PC-9 (cell line): ENCODE measurements around the gene BAD.

Experiments used
- CTCF ChIP-seq: fragments of 200-600 bp; sonication (generic); conservative IDR thresholded peaks from 2 replicates; pipeline ENCODE4 v1.6.1; 2017; ENCODE audit warnings: mixed run types, antibody characterized with exemption, mild to moderate bottlenecking, moderate library complexity
- EZH2 ChIP-seq: fragments of 200-600 bp; sonication (generic); IDR thresholded peaks from 2 replicates; pipeline ENCODE4 v1.8.0; 2017; ENCODE audit warnings: antibody characterized with exemption, low read depth

GRCh38 chr11:64234647-64235379 lies 49.7 kb downstream of the BAD start:
- TF ChIP-seq CTCF: no peak
- TF ChIP-seq EZH2: no peak
